Fibroblast of the aortic adventitia (primary cell): ENCODE results near the gene KRTAP21-2. TPM values are rescaled to one million over a fixed set of nuclear protein-coding genes. Genes with fewer than 3 reads are reported as not detected.
"Not testable (repeated sequence)": the region's sequence is repeated elsewhere in the genome, so short reads cannot be mapped to it uniquely, and the experiment has no call there.

Source experiments
- DNase-seq: peaks from one replicate; pipeline ENCODE4 v3.0.0-alpha.2; 2010; ENCODE audit warnings: low read depth
- H3K4me3 ChIP-seq: 2 replicates; pipeline ENCODE4 v1.5.1; 2011; ENCODE audit warnings: low read depth, mild to moderate bottlenecking, control low read depth, low read length, moderate library complexity
- CTCF ChIP-seq: IDR thresholded peaks from 2 replicates; pipeline ENCODE4 v1.5.1; 2011; ENCODE audit warnings: mild to moderate bottlenecking, low read length, control low read depth, inconsistent platforms; ENCODE audit not compliant: insufficient read depth
- total RNA-seq: library from RNA; depleted of rRNA; stranded (reverse); fragments of >200 nt; gene quantifications from 2 replicates; pipeline ENCODE4 v1.2.3, GENCODE V29; 2012; ENCODE audit warnings: low replicate concordance

Gene KRTAP21-2
- not detected in 2 replicates for total RNA-seq

GRCh38 chr21:30747159-30747558 is at the start of gene KRTAP21-2:
TSS of gene KRTAP21-2 (minus strand) at chr21:30747259. CDS start at chr21:30747202, 57 bp downstream.
- no peak for DNase-seq
- TF ChIP-seq CTCF, result no peak
- H3K4me3 ChIP-seq, result no peak within 1 kb of the TSS

GRCh38 chr21:30793581-30794314 is 46.7 kb upstream of the KRTAP21-2 start:
- no peak for DNase-seq
- TF ChIP-seq CTCF, result no peak

GRCh38 chr21:30779249-30779648 is 32.2 kb upstream of the KRTAP21-2 start:
- H3K4me3 ChIP-seq, result no peak overlapping the region
- no peak for DNase-seq
- TF ChIP-seq CTCF, result no peak

More at GRCh38 chr21:30793581-30794314, 46.7 kb upstream of the KRTAP21-2 start:
- no peak overlapping the region for H3K4me3 ChIP-seq

- no peak for DNase-seq
- H3K4me3 ChIP-seq, result no peak overlapping the region
- no peak for TF ChIP-seq CTCF
Measured at GRCh38 chr21:30769724-30770431, 22.8 kb upstream of the KRTAP21-2 start.

- DNase-seq, result no peak
- no peak overlapping the region for H3K4me3 ChIP-seq
- TF ChIP-seq CTCF, result no peak
Measured at GRCh38 chr21:30760776-30761175, 13.7 kb upstream of the KRTAP21-2 start.

- no peak overlapping the region for H3K4me3 ChIP-seq
- DNase-seq, result no peak
- no peak for TF ChIP-seq CTCF
Measured at GRCh38 chr21:30758306-30758705, 11.2 kb upstream of the KRTAP21-2 start.

- not testable (repeated sequence) for H3K4me3 ChIP-seq, DNase-seq
Measured at GRCh38 chr21:30755328-30755727, 8.3 kb upstream of the KRTAP21-2 start, which contains the start of gene KRTAP21-1. TSS of gene KRTAP21-1 (minus strand) at chr21:30755428. CDS start at chr21:30755378, 50 bp downstream.
